HG03196 (cell line): Measurements from ENCODE around the gene EPHB2.
A peak's percentile ranks its signal among the peaks of the same experiment; 100 is the strongest.

Experiments used
- ATAC-seq: cut with Tn5 transposase; IDR thresholded peaks from one replicate; pipeline ENCODE4 v1.9.1; 2021; ENCODE audit not compliant: unreplicated experiment

EPHB2 gene

GRCh38 chr1:22749919-22750684 is 39.5 kb downstream of the EPHB2 start:
- peak; percentile 50 for ATAC-seq

DNA sequence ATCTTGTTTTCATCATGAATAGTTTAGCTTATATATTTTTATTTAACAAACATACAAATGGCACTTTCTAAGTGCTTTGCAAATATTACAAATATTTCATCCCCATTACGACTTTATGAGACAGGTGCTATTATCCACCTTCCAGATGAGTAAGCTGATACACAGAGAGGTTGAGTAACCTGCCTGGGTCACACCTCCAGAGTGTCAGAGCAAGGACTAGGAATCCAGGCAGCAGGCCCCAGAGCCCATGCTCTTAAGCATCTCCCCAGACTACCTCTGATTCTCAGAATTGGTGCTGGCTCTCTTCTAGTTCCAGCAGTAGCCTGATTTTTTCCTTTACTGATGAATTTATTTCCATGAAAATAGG is 40.0 kb downstream of the EPHB2 start:
- no peak for ATAC-seq

DNA sequence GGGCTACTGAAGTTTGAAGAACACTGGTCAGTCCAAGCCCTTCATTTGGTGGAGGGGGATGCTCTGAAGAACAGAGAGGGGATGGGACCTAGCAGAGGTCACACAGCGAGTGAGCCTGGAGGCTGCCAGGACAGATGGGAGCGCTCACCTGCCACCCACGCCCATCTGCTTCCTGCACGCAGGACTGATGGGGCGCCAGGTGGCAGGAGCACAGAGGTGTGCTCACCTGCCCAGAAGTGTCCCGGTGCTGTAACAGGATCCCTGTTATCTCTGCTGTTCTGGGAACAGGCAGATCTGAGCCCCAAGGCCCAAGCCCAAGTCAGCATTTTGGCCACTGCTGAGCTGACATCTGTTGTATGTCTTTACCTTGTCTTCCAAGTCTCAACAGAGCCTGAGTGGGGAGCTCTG is 40.5 kb downstream of the EPHB2 start:
- ATAC-seq: no peak

DNA sequence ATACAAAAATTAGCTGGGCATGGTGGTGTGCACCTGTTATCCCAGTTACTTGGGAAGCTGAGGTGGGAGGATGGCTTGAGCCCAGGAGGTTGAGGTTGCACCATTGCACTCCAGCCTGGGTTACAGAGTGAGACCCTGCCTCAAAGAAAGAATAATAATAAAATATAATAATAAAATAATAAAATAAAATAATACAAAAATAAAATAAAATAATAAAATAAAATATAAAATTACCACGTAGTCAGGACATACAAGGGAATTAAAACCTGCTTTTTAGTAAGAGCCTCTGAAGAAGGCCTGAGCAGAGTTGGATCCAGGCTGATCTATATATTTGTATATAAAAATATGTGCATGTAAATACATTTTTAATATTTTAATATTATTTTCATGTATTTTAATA is 41.7 kb downstream of the EPHB2 start:
- no peak for ATAC-seq

GRCh38 chr1:22753481-22753971 is 42.9 kb downstream of the EPHB2 start:
- ATAC-seq: no peak

- no peak for ATAC-seq
These were observed 43.6 kb downstream of the EPHB2 start for GRCh38 chr1:22754106-22754768.

GRCh38 chr1:22754824-22755223 is 44.2 kb downstream of the EPHB2 start:
- ATAC-seq: no peak

DNA sequence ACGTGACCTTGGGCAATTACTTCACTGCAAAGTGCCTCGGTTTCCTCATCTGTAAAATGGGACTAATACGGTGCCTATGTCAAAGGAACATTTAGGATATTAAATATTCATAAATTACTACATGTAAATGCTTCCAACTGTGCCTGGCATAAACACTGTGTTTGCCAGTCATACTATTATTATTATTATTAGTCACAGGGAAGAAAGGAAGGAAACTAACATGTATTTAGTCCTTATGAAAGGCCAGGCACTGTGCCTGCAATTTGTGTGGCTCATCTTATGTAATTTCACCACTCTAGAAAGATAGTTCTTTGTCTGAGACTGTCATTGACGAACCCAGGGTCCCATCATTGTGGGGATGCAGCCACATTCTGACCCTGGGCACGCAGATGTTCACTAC is 45.0 kb downstream of the EPHB2 start:
- ATAC-seq: no peak

- ATAC-seq: no peak
These were observed 45.6 kb downstream of the EPHB2 start for GRCh38 chr1:22756125-22756735.

- no peak for ATAC-seq
These were observed 49.8 kb downstream of the EPHB2 start for GRCh38 chr1:22760455-22760854.

DNA sequence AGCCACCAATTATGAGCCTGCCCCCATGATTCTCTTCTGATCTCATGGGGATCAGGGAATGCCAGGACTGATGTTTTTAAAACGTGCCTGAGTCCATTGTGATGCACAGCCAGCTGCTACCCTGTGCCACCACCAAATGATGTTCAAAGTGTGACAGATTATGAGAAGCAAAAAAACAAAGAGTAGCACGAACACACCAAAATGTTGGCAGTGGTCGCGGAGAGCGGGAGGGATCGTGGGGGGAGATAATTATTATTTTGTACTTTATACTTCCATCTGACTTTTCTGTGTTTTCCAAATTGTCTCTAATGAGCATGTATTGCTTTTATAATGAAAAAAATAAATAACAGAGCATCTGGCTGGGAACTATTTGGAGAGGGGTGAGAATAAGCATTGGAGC is 50.5 kb downstream of the EPHB2 start:
- ATAC-seq: no peak

- ATAC-seq: no peak
These were observed 51.2 kb downstream of the EPHB2 start for GRCh38 chr1:22761821-22762220.

- ATAC-seq: no peak
These were observed 53.0 kb downstream of the EPHB2 start for GRCh38 chr1:22763487-22764200.

- ATAC-seq: no peak
These were observed 57.2 kb downstream of the EPHB2 start for GRCh38 chr1:22767852-22768251.

- no peak for ATAC-seq
These were observed 59.3 kb downstream of the EPHB2 start for GRCh38 chr1:22769932-22770331.

GRCh38 chr1:22772014-22772413 is 61.4 kb downstream of the EPHB2 start:
- ATAC-seq: no peak

- ATAC-seq: no peak
These were observed 63.6 kb downstream of the EPHB2 start for GRCh38 chr1:22773981-22774832.

- ATAC-seq: no peak
These were observed 64.2 kb downstream of the EPHB2 start for GRCh38 chr1:22774833-22775182.

- no peak for ATAC-seq
These were observed 64.8 kb downstream of the EPHB2 start for GRCh38 chr1:22775478-22775877.

GRCh38 chr1:22776035-22776613 is 65.5 kb downstream of the EPHB2 start:
- ATAC-seq: no peak
